ENCODE measurements around the gene ZMIZ1.
A peak's percentile ranks its signal among the peaks of the same experiment; 100 is the strongest.

The ZMIZ1 gene

DNA sequence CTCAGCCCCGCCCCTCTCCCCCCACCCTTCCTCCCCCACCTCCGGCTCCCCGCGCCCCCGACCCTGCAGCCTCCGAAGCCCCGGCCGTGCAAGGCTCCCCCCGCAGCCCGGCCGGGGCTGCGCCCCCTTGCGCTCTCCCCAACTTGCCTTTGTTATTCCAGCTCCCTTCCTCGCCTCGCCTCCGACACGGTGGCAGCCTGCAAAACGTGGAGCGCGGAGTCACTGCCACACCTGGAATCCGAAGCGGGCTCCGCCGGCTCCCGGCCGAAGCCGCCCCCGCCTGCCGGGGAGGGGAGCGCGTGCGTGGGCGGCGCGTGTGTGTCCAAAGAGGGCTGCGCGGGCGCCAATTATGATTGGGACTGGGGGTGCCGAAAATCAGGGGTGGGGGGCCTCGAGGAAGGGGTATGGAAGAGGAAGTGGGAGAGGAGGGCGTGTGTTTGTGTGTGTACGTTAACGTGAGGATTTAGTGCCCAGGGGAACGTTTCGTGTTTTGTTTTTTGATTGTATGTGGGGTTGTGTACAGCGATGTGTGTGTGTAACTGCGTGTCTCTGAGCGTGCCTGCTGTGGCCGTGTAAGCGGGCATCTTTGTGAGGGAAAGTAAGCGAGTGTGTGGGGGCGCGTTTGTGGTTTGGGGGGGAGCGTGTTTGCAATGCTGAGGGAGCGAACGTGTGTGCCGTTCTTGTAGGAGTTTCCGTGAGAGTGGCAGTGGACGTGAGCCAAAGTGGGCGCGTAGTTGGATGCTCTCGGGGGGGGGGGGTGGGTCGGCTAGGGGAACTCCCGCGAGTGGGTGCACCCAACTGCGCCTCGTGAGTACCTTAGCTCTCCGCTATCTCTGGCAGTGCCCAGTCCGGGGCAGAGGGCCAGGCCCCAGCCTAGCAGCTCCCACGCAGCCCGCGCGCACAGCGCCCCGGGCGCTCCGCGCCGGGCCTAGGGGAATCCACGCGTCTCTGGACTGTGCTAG lies 1.2 kb upstream of the ZMIZ1 start:
- DNase-seq, result peak; percentile 57 to 87

DNA sequence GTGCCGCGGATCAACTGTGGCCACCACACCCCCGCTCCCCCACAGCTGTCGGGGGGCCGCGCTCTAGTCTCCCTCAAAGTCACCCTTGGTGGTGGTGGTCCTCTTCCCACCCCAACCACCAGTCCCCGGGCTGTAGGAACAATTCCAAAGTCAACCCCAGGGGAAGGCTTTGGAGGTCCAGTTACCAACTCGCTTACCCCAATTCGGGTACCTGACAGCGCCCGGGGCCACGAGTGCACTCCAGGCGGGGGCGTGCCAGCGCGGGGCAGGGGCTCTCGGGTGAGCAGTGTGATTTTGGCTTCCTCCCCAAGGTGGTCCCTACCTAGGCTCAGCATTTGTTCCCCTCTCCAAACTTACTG lies 584 bp upstream of the ZMIZ1 start:
- DNase-seq, result no peak

DNA sequence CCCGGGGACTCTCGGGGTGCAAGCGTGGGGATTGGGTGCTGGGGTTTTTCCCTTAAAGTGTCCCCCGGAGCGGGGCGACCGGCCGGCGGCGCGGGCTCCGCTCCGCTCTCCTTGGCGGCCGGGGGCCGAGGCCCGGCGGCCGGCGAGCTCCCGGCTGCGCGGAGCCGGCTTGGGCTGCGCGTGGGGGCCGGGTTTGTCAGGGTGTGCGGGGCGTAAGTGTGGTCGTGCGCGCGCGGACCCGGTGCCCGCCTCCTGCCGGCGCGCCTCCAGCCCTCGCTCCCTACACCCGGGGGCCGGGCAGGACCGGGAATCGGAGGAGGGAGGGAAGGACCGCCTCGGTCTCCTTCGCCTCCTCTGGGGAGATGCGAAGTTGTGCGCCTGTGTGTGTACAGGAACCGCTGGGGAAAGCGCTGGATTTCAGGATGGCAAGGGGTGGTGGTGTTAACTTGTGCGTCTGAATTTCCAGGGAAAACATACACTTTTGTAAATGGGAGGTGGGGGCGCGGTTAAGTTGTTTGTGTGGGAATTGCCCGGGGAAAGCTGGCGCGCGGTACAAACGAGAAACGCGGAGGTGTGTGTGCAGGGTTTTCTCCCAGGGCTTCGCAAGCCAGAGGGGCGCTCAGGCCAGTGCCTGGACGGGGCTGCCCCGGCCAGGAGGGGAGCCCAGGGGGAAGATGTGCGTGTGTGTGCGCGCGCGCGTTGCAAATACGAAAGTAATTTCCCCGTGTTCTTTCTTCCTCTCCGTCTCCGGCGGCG lies 737 bp downstream of the ZMIZ1 start:
- DNase-seq, result no peak

DNA sequence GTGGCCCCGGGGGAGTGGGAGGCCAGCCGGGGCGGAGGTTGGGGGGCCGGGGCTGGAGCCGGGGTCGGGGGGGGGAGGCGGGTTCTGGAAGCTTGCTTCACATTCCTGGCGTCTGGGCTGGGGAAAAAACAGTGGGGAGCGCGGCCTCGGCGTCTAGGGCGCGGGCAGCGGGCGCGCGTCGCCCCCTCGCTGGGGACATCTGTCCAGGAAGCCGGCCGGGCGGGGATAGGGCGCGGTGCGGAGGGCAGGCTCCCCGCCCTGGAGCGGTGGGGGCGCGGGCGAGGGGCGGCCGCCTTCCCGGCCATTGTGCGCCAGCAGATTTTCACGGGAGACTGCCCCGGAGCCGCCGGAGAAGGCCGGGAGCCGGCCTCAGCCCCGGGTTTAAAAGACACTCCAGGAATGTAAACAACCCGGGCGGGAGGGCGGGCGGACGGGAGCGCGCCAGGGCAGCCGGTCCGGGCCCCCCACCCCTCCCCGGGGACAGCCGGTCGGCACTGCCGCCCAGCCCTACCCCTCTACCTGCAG lies 1.4 kb downstream of the ZMIZ1 start:
- DNase-seq, result no peak

DNA sequence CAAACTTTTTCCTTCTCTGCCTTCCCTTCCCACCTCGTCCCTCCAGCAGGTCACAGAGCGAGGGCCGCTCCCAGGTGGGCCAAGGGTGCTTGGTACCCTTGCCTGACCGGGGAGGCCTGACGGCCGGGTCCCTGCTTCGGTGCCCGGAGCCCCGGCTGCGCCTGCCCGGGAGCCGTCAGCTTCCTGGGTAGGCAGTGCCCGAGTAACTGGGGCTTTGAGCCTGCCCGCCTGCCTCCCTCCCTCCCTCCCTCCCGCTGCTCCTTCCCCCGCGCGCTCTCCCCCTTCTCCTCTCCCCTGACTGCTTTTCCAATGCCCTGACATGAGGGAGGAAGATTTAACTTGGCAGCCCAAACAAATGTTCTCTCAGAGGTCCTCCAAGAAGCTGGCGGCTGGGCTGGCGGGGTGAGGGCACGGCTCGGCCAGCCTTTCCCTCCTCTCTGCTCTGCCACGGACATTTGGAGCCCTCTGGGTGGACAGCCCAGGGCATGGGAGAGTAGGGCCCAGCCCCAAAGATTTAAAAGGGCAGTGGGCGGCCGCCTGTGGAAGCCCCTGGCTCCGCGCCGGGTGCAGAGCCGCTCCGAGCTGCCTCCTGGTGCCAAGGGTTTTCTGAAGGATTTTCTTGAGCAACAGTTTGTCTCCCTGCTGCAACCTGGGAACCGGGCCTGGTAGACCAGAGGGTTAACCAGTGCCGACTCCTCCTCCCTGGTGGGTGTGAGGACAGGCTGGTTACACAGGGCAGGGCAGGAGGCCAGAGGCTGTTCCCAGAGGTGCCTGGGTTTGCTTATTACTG lies 2.0 kb downstream of the ZMIZ1 start:
- peak in 1 of 2 donors; percentile 39 for DNase-seq

- DNase-seq, result no peak
These were observed 2.7 kb downstream of the ZMIZ1 start for GRCh38 chr10:79071396-79071923.

- DNase-seq, result no peak
These were observed 3.3 kb downstream of the ZMIZ1 start for GRCh38 chr10:79072041-79072441.

DNA sequence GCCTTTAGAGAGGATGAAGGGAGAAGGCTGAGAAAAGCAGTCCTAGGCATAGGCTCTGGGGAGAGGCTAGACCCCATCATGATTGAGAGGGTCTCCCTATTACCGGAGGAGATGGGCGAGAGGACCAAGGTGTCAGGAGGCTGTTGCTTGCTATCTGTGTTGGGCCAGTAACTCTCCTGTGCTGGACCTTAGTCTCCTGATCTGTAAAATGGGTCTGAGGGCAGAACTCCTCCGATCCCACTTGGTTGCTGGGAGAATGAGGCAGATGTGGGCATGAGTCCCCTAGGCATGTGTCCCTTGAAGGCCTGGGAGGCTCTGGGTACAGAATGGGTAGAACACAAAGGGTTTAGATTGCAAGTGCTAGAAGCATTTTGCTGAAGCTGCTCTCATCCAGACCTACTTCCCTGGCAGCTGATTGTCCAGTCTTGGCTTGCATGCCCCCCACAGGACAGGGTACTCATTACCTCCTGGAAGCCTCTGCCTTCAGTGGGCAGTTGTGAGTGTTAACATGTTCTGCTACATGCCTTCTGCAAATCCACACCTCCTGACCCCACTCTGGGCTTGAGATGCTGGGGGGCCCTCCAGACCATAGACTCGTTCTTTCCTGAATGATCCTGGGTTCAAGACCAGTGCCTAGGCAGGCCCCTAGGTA lies 4.4 kb downstream of the ZMIZ1 start:
- DNase-seq, result no peak

GRCh38 chr10:79073784-79074432 lies 5.1 kb downstream of the ZMIZ1 start:
- no peak for DNase-seq

GRCh38 chr10:79074732-79075131 lies 6.0 kb downstream of the ZMIZ1 start:
- DNase-seq, result no peak

- no peak for DNase-seq
These were observed 6.7 kb downstream of the ZMIZ1 start for GRCh38 chr10:79075418-79075817.

DNA sequence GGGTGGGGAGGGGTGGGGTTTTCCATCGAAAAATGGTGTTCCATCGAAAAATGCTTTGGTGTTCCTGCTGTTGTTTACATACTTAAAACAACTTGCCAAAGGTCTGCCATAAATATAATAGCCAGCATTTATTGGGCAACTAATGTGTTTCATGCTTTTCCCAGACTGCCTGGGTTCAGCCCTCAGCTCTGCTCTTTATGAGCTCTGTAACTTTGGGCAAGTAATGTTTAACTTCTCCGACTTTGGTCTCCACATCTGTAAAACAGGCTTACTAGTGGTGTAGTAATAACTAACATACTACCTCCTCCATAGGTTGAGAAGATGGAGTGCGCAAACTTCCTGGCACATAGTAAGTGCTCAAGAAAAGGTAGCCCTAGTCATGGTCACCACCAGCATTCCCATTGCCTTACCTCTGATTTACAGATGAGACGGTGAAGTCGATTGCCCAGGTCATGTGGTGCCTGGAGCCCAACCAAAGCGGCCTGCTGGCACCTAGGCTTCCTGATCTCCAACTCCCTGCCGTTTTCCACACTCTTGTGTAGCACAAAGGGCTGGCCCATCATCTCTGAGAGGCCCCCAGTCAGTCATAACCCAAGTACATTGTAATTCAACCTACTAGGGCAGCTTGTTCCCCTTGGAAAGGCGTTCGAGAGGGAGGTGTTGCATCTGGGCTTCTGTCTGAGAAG lies 8.9 kb downstream of the ZMIZ1 start:
- DNase-seq, result no peak

DNA sequence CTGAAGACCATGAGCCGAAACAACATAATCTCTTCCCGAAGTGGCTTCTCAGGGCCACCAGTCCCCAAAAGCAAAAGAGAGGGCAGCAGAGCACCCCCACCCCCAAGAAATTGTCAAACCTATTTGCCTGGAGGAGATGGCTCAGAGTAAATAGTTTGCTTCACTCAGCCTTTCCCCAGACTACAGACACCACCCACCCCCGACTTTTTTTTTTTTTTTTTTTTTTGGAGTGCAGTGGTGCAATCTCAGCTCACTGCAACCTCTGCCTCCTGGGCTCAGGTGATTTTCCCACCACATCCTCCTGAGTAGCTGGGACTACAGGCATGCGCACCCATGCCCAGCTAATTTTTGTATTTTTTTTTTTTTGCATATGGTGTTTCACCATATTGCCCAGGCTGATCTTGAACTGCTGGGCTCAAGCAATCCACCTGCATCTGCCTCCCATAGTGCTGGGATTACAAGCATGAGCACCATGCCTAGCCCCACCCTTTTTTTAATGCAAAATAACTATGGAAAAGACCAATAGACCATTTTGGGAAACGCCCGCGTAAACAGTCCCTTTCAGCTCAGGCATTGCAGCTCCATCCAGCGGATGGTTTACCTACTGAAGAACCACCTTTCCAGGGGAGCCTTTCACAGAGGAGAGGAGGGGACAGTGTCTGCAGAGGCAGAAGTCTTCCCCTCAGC lies 9.7 kb downstream of the ZMIZ1 start:
- DNase-seq, result no peak

GRCh38 chr10:79079054-79079397 lies 10.3 kb downstream of the ZMIZ1 start:
- no peak for DNase-seq

- DNase-seq, result peak in 1 of 2 donors; percentile 43
These were observed 11.0 kb downstream of the ZMIZ1 start for GRCh38 chr10:79079490-79080355.

GRCh38 chr10:79081353-79082034 lies 12.7 kb downstream of the ZMIZ1 start:
- DNase-seq, result no peak

- no peak for DNase-seq
These were observed 13.2 kb downstream of the ZMIZ1 start for GRCh38 chr10:79082035-79082373.

- DNase-seq, result no peak
These were observed 14.1 kb downstream of the ZMIZ1 start for GRCh38 chr10:79082631-79083596.

Measured in bone marrow (tissue), 2 donors.